ENCODE results near the gene SLC44A1. TPM values are rescaled to one million over a fixed set of nuclear protein-coding genes. Genes with fewer than 3 reads are reported as not detected.

Gene SLC44A1
- polyA plus RNA-seq, 2 of the 4 experiments (the other 2 are of a cell fraction): 19.6 to 27.2 TPM

GRCh38 chr9:105360344-105360743 lies 115.9 kb downstream of the SLC44A1 start (continued):
- no peak for TF ChIP-seq FOSL2 (IDR thresholded peaks at IDR 0.05)
- no peak for TF ChIP-seq FOSL2 (CRISPR knock-in tag; IDR thresholded peaks at IDR 0.05)
- no peak for TF ChIP-seq ZNF302 (CRISPR knock-in tag; IDR thresholded peaks at IDR 0.05)
- no peak for TF ChIP-seq GATA3 (IDR thresholded peaks at IDR 0.05; ENCODE audit: borderline replicate concordance)
- TF ChIP-seq ZSCAN20 (CRISPR knock-in tag; IDR thresholded peaks at IDR 0.05): no peak
- no peak for TF ChIP-seq FOXS1 (CRISPR knock-in tag; IDR thresholded peaks at IDR 0.05)
- no peak for TF ChIP-seq ESRRA (IDR thresholded peaks at IDR 0.05; ENCODE audit: borderline replicate concordance, low read length)
- TF ChIP-seq HEYL (CRISPR knock-in tag; IDR thresholded peaks at IDR 0.05): no peak

GRCh38 chr9:105361873-105362272 lies 117.4 kb downstream of the SLC44A1 start:
- DNase-seq (ENCODE audit: low read depth in 1 of 2, low spot score in 1 of 2) (no peak), FAIRE-seq (no peak), ATAC-seq (no peak)
- TF ChIP-seq ZNF302 (CRISPR knock-in tag; IDR thresholded peaks at IDR 0.05) (no peak), SMC3 (IDR thresholded peaks at IDR 0.05) (no peak), REST (IDR thresholded peaks at IDR 0.05) (no peak), NFE2L2 (conservative IDR thresholded peaks at IDR 0.05; ENCODE audit: low read length) (no peak), KDM1A (IDR thresholded peaks at IDR 0.05; ENCODE audit: low read depth) (no peak), EHF (CRISPR knock-in tag; IDR thresholded peaks at IDR 0.05) (no peak), RAD21 (conservative IDR thresholded peaks at IDR 0.05 in 1 of 2, IDR thresholded peaks at IDR 0.05 in 1 of 2) (no peak), CBX2 (IDR thresholded peaks at IDR 0.05; ENCODE audit: borderline replicate concordance, low read depth) (no peak)
- TF ChIP-seq, protein P1, sequence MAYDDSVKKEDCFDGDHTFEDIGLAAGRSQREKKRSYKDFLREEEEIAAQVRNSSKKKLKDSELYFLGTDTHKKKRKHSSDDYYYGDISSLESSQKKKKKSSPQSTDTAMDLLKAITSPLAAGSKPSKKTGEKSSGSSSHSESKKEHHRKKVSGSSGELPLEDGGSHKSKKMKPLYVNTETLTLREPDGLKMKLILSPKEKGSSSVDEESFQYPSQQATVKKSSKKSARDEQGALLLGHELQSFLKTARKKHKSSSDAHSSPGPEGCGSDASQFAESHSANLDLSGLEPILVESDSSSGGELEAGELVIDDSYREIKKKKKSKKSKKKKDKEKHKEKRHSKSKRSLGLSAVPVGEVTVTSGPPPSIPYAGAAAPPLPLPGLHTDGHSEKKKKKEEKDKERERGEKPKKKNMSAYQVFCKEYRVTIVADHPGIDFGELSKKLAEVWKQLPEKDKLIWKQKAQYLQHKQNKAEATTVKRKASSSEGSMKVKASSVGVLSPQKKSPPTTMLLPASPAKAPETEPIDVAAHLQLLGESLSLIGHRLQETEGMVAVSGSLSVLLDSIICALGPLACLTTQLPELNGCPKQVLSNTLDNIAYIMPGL (CRISPR knock-in tag; IDR thresholded peaks at IDR 0.05; ENCODE audit: borderline replicate concordance): no peak
- TF ChIP-seq, protein P2, sequence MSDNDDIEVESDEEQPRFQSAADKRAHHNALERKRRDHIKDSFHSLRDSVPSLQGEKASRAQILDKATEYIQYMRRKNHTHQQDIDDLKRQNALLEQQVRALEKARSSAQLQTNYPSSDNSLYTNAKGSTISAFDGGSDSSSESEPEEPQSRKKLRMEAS (IDR thresholded peaks at IDR 0.05): no peak
- TF ChIP-seq, protein P3, sequence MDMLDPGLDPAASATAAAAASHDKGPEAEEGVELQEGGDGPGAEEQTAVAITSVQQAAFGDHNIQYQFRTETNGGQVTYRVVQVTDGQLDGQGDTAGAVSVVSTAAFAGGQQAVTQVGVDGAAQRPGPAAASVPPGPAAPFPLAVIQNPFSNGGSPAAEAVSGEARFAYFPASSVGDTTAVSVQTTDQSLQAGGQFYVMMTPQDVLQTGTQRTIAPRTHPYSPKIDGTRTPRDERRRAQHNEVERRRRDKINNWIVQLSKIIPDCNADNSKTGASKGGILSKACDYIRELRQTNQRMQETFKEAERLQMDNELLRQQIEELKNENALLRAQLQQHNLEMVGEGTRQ (IDR thresholded peaks at IDR 0.05): no peak
- ChIA-PET CTCF (interaction anchor here (1.4 to 1.5 kb wide), 2 partner anchors 19 to 500 kb away, joined by 4 read pairs; no protein-coding TSS in a partner anchor), POLR2A (no interaction called here)
- WGBS (ENCODE audit: missing lambda C conversion rate): 94% methylated on average over 8 of the region's 9 CpGs
- H3K9me3 ChIP-seq: no peaks in the 10 kb centered on the region
- H3K4me1 ChIP-seq: no peaks in the 10 kb centered on the region
- no peak overlapping the region for H3K4me3 ChIP-seq
- H3K27ac ChIP-seq: no peak overlapping the region
- no peak overlapping the region for H3K4me2 ChIP-seq

DNA sequence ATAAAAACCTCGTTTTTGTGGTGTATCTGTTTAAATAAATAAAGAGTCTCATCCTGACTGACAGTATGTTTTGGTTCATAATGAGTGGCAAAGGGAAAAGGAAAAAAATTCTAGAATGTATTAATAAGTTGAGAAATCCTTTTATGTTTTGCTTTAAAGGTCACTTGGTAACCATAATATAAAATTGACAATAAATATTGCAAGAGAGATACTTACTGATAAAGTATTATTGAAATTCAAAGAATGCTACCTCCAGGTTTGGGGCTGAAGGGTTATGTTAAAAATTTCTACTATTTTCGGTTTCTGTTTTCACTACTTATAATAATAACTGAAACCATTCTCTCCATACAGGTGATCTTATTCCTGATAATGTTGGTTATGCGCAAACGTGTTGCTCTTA lies 118.0 kb downstream of the SLC44A1 start:
- H3K9me3 ChIP-seq: no peaks in the 10 kb centered on the region
- H3K27ac ChIP-seq: no peak overlapping the region
- ChIA-PET CTCF (interaction anchor here (1.4 kb wide), 1 partner anchor 20 kb away, joined by 4 read pairs; no protein-coding TSS in a partner anchor), POLR2A (no interaction called here)
- FAIRE-seq (no peak), DNase-seq (ENCODE audit: low read depth in 1 of 2, low spot score in 1 of 2) (no peak), ATAC-seq (no peak)
- H3K4me3 ChIP-seq: no peak overlapping the region
- WGBS (ENCODE audit: missing lambda C conversion rate): 71% methylated on average over 4 of the region's 4 CpGs
- H3K4me1 ChIP-seq: no peaks in the 10 kb centered on the region
- TF ChIP-seq, protein P2 (IDR thresholded peaks at IDR 0.05): no peak
- TF ChIP-seq ZSCAN20 (CRISPR knock-in tag; IDR thresholded peaks at IDR 0.05) (no peak), TP53 (CRISPR knock-in tag; IDR thresholded peaks at IDR 0.05) (no peak), EHF (CRISPR knock-in tag; IDR thresholded peaks at IDR 0.05) (no peak)
- no peak overlapping the region for H3K4me2 ChIP-seq
